HG03280 (cell line): ENCODE measurements around the gene ALX1.

Experiments used
- ATAC-seq: cut with Tn5 transposase; IDR thresholded peaks from one replicate; pipeline ENCODE4 v1.9.1; 2021; ENCODE audit warnings: mild to moderate bottlenecking, moderate library complexity; ENCODE audit not compliant: unreplicated experiment

ALX1 gene

DNA sequence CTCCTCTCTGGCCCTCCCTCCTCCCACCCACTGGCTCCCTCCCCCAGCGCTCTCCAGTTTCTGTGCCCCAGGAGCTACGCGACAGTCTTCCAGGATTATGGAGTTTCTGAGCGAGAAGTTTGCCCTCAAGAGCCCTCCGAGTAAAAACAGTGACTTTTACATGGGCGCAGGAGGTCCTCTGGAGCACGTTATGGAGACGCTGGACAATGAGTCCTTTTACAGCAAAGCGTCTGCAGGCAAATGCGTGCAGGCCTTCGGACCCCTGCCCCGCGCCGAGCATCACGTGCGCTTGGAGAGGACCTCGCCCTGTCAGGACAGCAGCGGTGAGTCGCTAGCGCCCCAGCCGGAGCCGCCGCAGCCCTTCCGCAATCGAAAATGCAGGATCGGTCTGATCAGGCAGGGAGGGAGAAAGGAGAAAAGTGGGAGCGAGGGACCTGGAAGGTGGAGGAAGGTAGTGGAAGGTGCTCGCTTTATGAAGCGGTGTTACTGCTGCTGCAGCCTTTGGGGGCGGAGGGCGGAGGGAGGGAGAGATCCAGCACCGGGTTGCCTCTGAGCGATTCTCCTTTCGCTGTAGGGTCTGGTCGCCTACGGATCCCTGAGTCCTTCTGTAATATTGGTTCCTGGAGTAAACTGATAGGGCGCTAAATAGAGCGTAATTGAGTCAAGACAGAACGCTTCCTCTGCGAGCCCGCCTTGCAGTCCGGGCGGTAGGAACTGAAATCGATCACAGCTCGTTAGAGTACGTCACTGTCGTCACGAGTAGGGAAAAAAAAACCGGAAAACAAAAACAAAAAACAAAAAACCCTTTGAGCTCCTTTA lies at the start of gene ALX1:
TSS of gene ALX1 (plus strand) at position 56 of the 819 bp plus-strand sequence. CDS start at position 98, 42 bp downstream.
- no peak for ATAC-seq

GRCh38 chr12:85237327-85237726 lies 42.7 kb upstream of the ALX1 start:
- no peak for ATAC-seq

DNA sequence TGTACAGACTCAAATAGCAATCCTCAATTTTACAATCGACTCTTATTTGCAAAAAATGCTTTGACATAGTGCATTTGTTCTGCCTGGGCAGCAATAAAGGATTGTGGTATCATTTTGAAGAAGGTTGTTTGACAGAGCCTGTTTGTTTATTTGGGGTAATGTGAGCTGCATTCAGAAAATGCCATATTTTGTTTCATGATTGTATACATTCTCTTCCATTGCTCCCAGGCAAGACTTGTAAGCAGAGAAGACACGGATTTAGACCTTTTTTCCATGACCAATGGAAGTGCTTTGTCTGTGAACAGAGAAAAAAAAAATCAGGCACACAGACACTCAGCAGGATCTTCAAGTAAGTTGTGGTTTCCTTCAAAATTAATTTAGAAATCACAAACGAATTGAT lies 35.5 kb upstream of the ALX1 start:
- no peak for ATAC-seq

GRCh38 chr12:85253853-85254252 lies 26.2 kb upstream of the ALX1 start:
- no peak for ATAC-seq

GRCh38 chr12:85257671-85258070 lies 22.3 kb upstream of the ALX1 start:
- ATAC-seq, result no peak

GRCh38 chr12:85260447-85260846 lies 19.6 kb upstream of the ALX1 start:
- ATAC-seq, result no peak

GRCh38 chr12:85260896-85261295 lies 19.1 kb upstream of the ALX1 start:
- no peak for ATAC-seq

- ATAC-seq, result no peak
Measured at GRCh38 chr12:85266356-85266755, 13.7 kb upstream of the ALX1 start.

DNA sequence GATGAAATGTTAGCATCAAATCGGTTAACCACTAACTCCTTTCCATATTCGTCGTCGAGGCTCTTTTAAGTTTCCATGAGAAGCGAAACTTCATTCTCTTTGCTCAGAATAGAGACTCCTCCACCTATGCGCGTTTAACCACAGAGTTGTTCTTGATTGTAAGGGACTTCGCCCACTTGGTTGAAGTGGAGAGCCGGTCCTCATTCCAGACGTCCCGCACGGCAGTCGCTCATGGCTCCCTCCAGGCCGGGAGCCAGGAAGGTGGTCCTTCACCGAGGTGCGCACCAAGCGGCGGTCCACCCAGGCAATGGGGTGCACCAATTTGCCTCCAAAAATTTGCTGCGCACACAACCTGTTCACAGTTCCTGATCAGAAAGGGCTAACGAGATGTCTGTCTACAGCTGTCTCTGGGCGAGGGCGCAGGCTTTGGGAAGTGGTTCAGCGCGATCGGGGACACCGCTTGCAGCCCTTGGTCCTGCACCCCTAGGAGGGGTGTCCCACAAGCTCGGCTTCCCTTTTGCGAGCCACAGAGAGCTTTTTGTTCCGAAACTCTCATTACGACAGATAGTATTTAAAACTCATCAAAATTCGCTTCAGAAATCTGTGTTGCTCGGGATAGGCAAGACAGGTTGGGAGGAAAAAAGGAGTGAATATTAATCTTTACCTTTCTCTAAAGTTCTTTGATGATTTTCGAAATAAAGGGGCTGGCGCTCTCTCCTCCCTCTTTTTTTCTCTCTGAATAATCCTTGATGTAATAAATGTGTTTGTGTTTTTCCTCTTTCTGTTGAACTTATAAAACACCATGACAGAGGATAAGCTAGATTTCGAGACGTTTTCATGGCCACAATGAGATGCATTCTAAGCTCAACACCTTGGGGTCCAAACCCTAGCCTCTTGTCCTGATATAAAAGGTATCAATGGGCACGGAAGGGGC lies 6.4 kb upstream of the ALX1 start:
- no peak for ATAC-seq

- ATAC-seq, result no peak
Measured at GRCh38 chr12:85274315-85274651, 5.7 kb upstream of the ALX1 start.

DNA sequence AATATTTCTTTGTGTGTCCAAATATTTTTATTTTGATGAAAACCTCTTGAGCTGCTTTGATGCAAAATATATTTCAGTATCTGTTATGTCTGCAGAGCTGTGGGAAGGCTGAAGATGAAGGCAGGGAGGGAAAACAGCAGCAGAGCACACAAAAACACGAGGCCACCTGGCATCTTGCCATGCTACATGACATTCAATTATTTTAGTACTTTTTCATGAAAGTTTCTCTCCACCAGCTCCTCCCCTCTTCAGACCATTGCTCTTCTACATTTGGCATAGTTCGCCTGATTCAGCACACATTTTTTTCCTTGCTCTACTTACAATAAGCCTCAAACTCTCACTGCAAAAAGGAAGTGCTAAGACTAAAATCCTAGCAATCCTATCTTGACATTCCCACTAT lies 4.6 kb upstream of the ALX1 start:
- ATAC-seq, result no peak

DNA sequence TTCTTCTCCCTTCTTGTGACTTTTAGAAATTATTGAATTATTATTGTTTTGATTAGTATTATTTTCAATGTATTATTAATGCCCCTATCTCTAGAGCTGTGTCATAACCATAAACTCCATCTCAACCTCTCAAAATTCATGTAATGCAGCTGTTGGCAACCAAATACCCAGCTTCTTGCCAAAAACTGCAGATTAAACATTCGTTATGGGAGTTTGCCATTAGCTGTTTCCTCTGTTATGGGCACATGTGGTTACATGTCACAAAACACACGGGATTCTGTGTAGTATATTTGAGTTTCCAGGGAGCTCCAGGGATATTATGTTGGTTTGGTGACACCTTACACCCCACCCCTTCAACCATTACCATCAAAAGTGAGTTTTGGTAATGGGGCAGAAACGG lies 2.8 kb upstream of the ALX1 start:
- ATAC-seq, result no peak

- no peak for ATAC-seq
Measured at GRCh38 chr12:85277900-85278597, 2.0 kb upstream of the ALX1 start.

GRCh38 chr12:85278598-85279448 lies 1.2 kb upstream of the ALX1 start:
- ATAC-seq, result no peak

- ATAC-seq, result no peak
Measured at GRCh38 chr12:85279449-85280164, 413 bp upstream of the ALX1 start.

- ATAC-seq, result no peak
Measured at GRCh38 chr12:85280984-85281630, 1.1 kb downstream of the ALX1 start.

- no peak for ATAC-seq
Measured at GRCh38 chr12:85281636-85282312, 1.8 kb downstream of the ALX1 start.

DNA sequence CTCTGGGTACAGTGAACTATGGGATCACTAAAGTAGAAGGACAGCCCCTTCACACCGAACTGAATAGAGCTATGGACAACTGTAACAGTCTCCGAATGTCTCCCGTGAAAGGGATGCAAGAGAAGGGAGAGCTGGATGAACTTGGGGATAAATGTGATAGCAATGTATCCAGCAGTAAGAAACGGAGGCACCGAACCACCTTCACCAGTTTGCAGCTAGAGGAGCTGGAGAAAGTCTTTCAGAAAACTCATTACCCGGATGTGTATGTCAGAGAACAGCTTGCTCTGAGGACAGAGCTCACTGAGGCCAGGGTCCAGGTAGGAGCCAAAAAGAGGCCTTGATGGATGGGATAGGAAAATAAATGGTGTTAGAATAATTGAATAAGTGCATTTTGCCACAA lies 3.5 kb downstream of the ALX1 start:
- ATAC-seq, result no peak

DNA sequence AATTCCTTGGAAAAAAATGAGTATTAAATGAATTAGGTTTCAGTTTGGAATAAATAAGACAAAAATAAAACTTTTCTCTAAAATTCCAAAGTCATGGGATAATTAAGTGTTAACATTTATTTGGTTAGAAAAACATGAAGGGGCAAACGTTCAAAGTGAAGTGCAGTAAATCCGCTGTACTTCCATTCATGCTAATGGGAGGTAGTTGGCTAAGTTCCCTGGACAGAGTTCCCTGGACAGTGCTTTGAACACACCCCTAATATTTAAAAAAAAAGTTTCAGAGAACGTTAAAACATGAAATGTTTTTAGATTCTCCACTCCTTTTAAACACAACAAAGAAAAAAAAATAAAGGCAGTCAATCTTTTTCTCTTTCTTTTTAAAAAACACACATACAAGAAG lies 16.3 kb downstream of the ALX1 start:
- no peak for ATAC-seq
